Measurements from ENCODE around the gene GIMAP8. TPM values are rescaled to one million over a fixed set of nuclear protein-coding genes. Genes with fewer than 3 reads are reported as not detected.
A peak's percentile ranks its signal among the peaks of the same experiment; 100 is the strongest.

Gene GIMAP8
- total RNA-seq, 2 donors from 2014 or later, result 10.2 to 13.1 TPM

GRCh38 chr7:150406567-150407421 is 43.6 kb upstream of the GIMAP8 start:
- Mint-ChIP-seq H3K4me3 (peak overlapping the region; percentile 93 to 95), H3K36me3 (ENCODE audit: insufficient read depth in 2 of 2) (peaks cover 0 to 5% of the 10 kb centered on the region in 2 donors), H3K4me1 (ENCODE audit: low read depth) (peaks cover 44% of the 10 kb centered on the region), H3K9me3 (no peaks in the 10 kb centered on the region), H3K27me3 (ENCODE audit: low read depth) (no peaks in the 10 kb centered on the region), H3K27ac (peak overlapping the region; percentile 90)
- DNase-seq (peak; percentile 45 to 53), ATAC-seq (replicated peaks in 1 of 2) (peak; percentile 54 to 60)

GRCh38 chr7:150407588-150408392 is 42.6 kb upstream of the GIMAP8 start:
- peaks cover 0 to 5% of the 10 kb centered on the region in 2 donors for H3K36me3 Mint-ChIP-seq (ENCODE audit: insufficient read depth in 2 of 2)
- no peak overlapping the region for H3K4me3 Mint-ChIP-seq
- no peak for DNase-seq
- H3K27ac Mint-ChIP-seq, result no peak overlapping the region
- H3K4me1 Mint-ChIP-seq (ENCODE audit: low read depth), result peaks cover 42% of the 10 kb centered on the region
- no peaks in the 10 kb centered on the region for H3K9me3 Mint-ChIP-seq
- H3K27me3 Mint-ChIP-seq (ENCODE audit: low read depth), result no peaks in the 10 kb centered on the region
- no peak for ATAC-seq (replicated peaks in 1 of 2)

GRCh38 chr7:150408393-150409299 is 41.8 kb upstream of the GIMAP8 start:
- ATAC-seq (replicated peaks in 1 of 2), result no peak

GRCh38 chr7:150409300-150410030 is 41.0 kb upstream of the GIMAP8 start:
- Mint-ChIP-seq H3K9me3 (no peaks in the 10 kb centered on the region), H3K4me1 (ENCODE audit: low read depth) (peaks cover 47% of the 10 kb centered on the region), H3K27me3 (ENCODE audit: low read depth) (no peaks in the 10 kb centered on the region), H3K4me3 (no peak overlapping the region), H3K27ac (peak overlapping the region; percentile 38), H3K36me3 (ENCODE audit: insufficient read depth in 2 of 2) (peaks cover 0 to 5% of the 10 kb centered on the region in 2 donors)
- DNase-seq (no peak), ATAC-seq (replicated peaks in 1 of 2) (no peak)

More at GRCh38 chr7:150408393-150409299, 41.8 kb upstream of the GIMAP8 start:
- DNase-seq, result no peak
- Mint-ChIP-seq H3K9me3 (no peaks in the 10 kb centered on the region), H3K27ac (peak overlapping the region; percentile 68), H3K27me3 (ENCODE audit: low read depth) (no peaks in the 10 kb centered on the region), H3K4me3 (peak overlapping the region in 1 of 2 donors; percentile 4), H3K4me1 (ENCODE audit: low read depth) (peaks cover 48% of the 10 kb centered on the region), H3K36me3 (ENCODE audit: insufficient read depth in 2 of 2) (peaks cover 0 to 5% of the 10 kb centered on the region in 2 donors)

- no peaks in the 10 kb centered on the region for H3K27me3 Mint-ChIP-seq (ENCODE audit: low read depth)
- DNase-seq (no peak), ATAC-seq (replicated peaks in 1 of 2) (no peak)
- no peak overlapping the region for H3K27ac Mint-ChIP-seq
- no peaks in the 10 kb centered on the region for H3K9me3 Mint-ChIP-seq
- H3K4me3 Mint-ChIP-seq, result no peak overlapping the region
- peaks cover 49% of the 10 kb centered on the region for H3K4me1 Mint-ChIP-seq (ENCODE audit: low read depth)
- peaks cover 0 to 5% of the 10 kb centered on the region in 2 donors for H3K36me3 Mint-ChIP-seq (ENCODE audit: insufficient read depth in 2 of 2)
Measured at GRCh38 chr7:150410131-150410530, 40.3 kb upstream of the GIMAP8 start.

GRCh38 chr7:150410680-150411346 is 39.6 kb upstream of the GIMAP8 start:
- Mint-ChIP-seq H3K27me3 (ENCODE audit: low read depth) (no peaks in the 10 kb centered on the region), H3K36me3 (ENCODE audit: insufficient read depth in 2 of 2) (peaks cover 0 to 3% of the 10 kb centered on the region in 2 donors), H3K4me3 (no peak overlapping the region), H3K9me3 (no peaks in the 10 kb centered on the region), H3K27ac (no peak overlapping the region), H3K4me1 (ENCODE audit: low read depth) (peaks cover 45% of the 10 kb centered on the region)
- DNase-seq, result no peak
- ATAC-seq (replicated peaks in 1 of 2), result no peak

- DNase-seq (no peak), ATAC-seq (replicated peaks in 1 of 2) (no peak)
- Mint-ChIP-seq H3K27me3 (ENCODE audit: low read depth) (no peaks in the 10 kb centered on the region), H3K36me3 (ENCODE audit: insufficient read depth in 2 of 2) (peaks cover 0 to 3% of the 10 kb centered on the region in 2 donors), H3K9me3 (no peaks in the 10 kb centered on the region), H3K4me3 (no peak overlapping the region), H3K4me1 (ENCODE audit: low read depth) (peaks cover 38% of the 10 kb centered on the region), H3K27ac (no peak overlapping the region)
Measured at GRCh38 chr7:150411606-150412005, 38.8 kb upstream of the GIMAP8 start.

- no peak overlapping the region for H3K27ac Mint-ChIP-seq
Measured at GRCh38 chr7:150412016-150412415, 38.4 kb upstream of the GIMAP8 start.

GRCh38 chr7:150412518-150413488 is 37.6 kb upstream of the GIMAP8 start:
- Mint-ChIP-seq H3K4me1 (ENCODE audit: low read depth) (peaks cover 30% of the 10 kb centered on the region), H3K36me3 (ENCODE audit: insufficient read depth in 2 of 2) (no peaks in the 10 kb centered on the region), H3K9me3 (no peaks in the 10 kb centered on the region), H3K4me3 (no peak overlapping the region), H3K27ac (no peak overlapping the region), H3K27me3 (ENCODE audit: low read depth) (no peaks in the 10 kb centered on the region)
- no peak for ATAC-seq (replicated peaks in 1 of 2)
- DNase-seq, result no peak

More at GRCh38 chr7:150412016-150412415, 38.4 kb upstream of the GIMAP8 start:
- Mint-ChIP-seq H3K27me3 (ENCODE audit: low read depth) (no peaks in the 10 kb centered on the region), H3K4me3 (no peak overlapping the region), H3K9me3 (no peaks in the 10 kb centered on the region), H3K36me3 (ENCODE audit: insufficient read depth in 2 of 2) (peaks cover 0 to 2% of the 10 kb centered on the region in 2 donors), H3K4me1 (ENCODE audit: low read depth) (peaks cover 33% of the 10 kb centered on the region)
- no peak for DNase-seq
- no peak for ATAC-seq (replicated peaks in 1 of 2)

GRCh38 chr7:150413640-150414081 is 36.8 kb upstream of the GIMAP8 start:
- Mint-ChIP-seq H3K4me1 (ENCODE audit: low read depth) (peaks cover 28% of the 10 kb centered on the region), H3K27ac (no peak overlapping the region), H3K9me3 (no peaks in the 10 kb centered on the region), H3K36me3 (ENCODE audit: insufficient read depth in 2 of 2) (no peaks in the 10 kb centered on the region), H3K4me3 (no peak overlapping the region), H3K27me3 (ENCODE audit: low read depth) (no peaks in the 10 kb centered on the region)
- DNase-seq (no peak), ATAC-seq (replicated peaks in 1 of 2) (no peak)

Measured in activated T-cell treated with anti-CD3 and anti-CD28 coated beads, Interleukin-2, amount 50 U/mL, for 72 hours (primary cell).